HUES6 (cell line): ENCODE results near the gene CPED1.

Source experiments
- H3K27ac ChIP-seq: 2 replicates; pipeline ENCODE4 v1.7.0; 2013; ENCODE audit warnings: low read depth, mild to moderate bottlenecking, low read length, inconsistent platforms
- H3K27me3 ChIP-seq: 2 replicates; pipeline ENCODE4 v1.6.1; 2013; ENCODE audit warnings: low read length; ENCODE audit not compliant: control insufficient read depth, insufficient read depth
- H3K36me3 ChIP-seq: 2 replicates; pipeline ENCODE4 v1.6.1; 2013; ENCODE audit warnings: low read length; ENCODE audit not compliant: control insufficient read depth, insufficient read depth
- H3K4me1 ChIP-seq: 2 replicates; pipeline ENCODE4 v1.6.1; 2013; ENCODE audit warnings: low read length; ENCODE audit not compliant: control insufficient read depth, insufficient read depth
- H3K4me3 ChIP-seq: 2 replicates; pipeline ENCODE4 v1.5.1; 2013; ENCODE audit warnings: low read depth, low read length
- H3K9ac ChIP-seq: one replicate; pipeline ENCODE4 v1.6.1; 2013; ENCODE audit warnings: mild to moderate bottlenecking, low read length
- H3K9me3 ChIP-seq: 2 replicates; pipeline ENCODE4 v1.6.1; 2013; ENCODE audit warnings: low read depth, low read length; ENCODE audit not compliant: control insufficient read depth, insufficient read depth

The CPED1 gene

GRCh38 chr7:121344093-121344492, 355.6 kb downstream of the CPED1 start:
- Histone ChIP-seq H3K27me3 (no peaks in the 10 kb centered on the region), H3K36me3 (peaks cover 13% of the 10 kb centered on the region), H3K9ac (no peak overlapping the region), H3K4me1 (no peaks in the 10 kb centered on the region), H3K9me3 (no peaks in the 10 kb centered on the region), H3K4me3 (no peak overlapping the region), H3K27ac (no peak overlapping the region)

DNA sequence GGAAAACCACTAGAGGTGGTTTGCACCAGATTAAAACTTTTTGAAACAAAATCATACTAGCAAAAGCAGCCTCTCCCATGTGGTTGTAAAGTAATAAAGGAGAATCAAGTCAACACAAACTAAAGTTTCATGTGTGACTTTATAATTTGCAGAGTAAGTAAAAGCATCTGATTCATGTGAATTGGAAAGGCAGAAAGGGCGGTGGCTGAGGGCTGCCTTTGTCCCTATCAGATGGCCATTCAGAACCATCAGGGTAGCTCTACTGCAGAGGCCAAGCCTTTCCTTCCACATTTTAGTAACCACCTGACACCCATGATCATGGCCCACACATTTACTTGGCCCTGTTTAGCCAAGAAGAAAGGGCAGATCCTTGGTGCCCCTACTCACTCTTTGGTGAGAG, 356.0 kb downstream of the CPED1 start:
- no peak overlapping the region for H3K27ac ChIP-seq

More for the DNA sequence above, 356.0 kb downstream of the CPED1 start:
- no peaks in the 10 kb centered on the region for H3K9me3 ChIP-seq
- H3K36me3 ChIP-seq = peaks cover 13% of the 10 kb centered on the region
- H3K27me3 ChIP-seq = no peaks in the 10 kb centered on the region
- no peak overlapping the region for H3K4me3 ChIP-seq
- H3K9ac ChIP-seq = no peak overlapping the region
- no peaks in the 10 kb centered on the region for H3K4me1 ChIP-seq
